ENCODE data around the gene PEX3.

DNA sequence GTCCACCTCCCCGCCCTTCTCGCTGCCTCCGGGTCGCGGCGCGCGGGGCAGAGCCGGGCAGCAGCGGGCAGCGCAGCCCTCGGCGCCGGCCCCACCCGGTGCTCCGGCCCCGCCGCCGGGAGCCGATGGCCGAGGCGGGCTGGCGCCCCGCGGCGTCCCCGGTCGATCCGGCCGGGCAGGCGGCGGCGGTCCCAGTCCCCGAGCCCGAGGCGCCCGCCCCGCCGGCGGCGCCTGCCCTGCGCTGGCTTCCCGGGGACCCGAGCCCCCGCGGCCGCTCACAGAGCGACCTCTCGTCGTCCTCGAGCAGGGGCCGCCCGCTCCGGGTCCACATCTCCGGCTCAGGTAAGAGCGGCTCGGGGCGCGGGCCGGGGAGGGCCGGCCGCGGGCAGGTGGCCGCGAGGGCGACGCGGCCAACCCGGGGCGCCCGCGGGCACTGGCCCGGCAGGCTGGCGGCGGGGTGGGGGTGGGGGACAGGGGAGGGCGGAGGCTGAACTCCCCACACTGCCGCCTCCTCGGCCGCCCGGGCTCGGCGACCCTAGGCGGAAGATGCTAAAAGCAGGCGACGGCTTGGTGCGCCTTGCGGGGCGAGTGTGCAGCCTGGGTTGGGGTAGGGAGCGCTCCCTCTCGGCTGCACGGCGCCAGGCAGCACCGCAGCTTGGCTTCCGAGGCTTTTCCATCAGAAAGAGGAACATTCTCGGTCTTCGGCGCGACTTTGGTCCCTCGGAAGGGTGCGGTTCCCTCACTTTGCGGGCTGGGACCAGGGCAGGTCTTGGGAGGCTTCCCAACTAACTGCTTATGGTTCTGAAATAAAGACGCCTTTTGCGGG lies 86.5 kb downstream of the PEX3 start:
- no peak for TF ChIP-seq GATA2 (IDR thresholded peaks at IDR 0.05; ENCODE audit: low read depth, low read length)
- no peak for TF ChIP-seq GATA3 (IDR thresholded peaks at IDR 0.05; ENCODE audit: low read depth, low read length)
